ENCODE data around the gene PLTP. TPM values are rescaled to one million over a fixed set of nuclear protein-coding genes. Genes with fewer than 3 reads are reported as not detected.

The PLTP gene
- total RNA-seq, 1 donor from 2014 or later: 96.5 TPM

GRCh38 chr20:45919542-45920399, 7.8 kb upstream of the PLTP start:
- H3K9me3 Mint-ChIP-seq: no peaks in the 10 kb centered on the region

DNA sequence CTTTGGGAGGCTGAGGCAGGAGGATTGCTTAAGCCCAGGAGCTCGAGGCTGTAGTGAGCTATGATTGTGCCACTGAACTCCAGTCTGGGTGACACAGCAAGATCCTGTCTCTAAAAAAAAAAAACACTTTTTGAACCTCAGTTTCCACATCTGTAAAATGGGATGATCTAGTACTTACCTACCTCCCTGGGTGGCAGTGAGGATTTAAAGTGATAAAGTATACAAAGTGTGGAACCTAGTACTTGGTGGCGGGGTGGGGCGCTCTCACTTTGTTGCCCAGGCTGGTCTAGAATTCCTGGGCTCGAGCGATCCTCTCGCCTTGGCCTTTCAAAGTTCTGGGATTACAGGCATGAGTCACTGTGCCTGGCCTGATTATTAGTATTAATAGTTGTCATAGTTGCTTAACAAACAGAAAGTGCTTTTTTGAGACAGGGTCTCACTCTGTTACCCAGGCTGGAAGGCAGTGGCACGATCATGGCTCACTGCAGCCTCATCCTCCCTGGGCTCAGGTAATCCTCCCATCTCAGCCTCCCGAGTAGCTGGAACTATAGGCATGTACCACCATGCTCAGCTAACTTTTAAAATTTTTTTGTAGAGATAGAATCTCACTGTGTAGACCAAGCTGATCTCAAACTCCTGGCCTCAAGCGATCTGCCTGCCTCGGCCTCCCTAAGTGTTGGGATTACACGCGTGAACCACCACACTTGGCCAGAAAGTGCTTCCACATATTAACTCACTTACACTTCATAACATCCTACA, 7.0 kb upstream of the PLTP start:
- no peaks in the 10 kb centered on the region for H3K9me3 Mint-ChIP-seq
- no peak overlapping the region for H3K4me3 Mint-ChIP-seq
- DNase-seq (ENCODE audit: extremely low spot score, unreplicated experiment): no peak
- no peak for TF ChIP-seq CTCF (conservative IDR thresholded peaks at IDR 0.05)
- H3K36me3 Mint-ChIP-seq: no peaks in the 10 kb centered on the region
- H3K4me1 Mint-ChIP-seq (ENCODE audit: unreplicated experiment): peaks cover 18% of the 10 kb centered on the region
- peaks cover 13% of the 10 kb centered on the region for H3K27me3 Mint-ChIP-seq
- H3K27ac Mint-ChIP-seq: no peak overlapping the region

More at GRCh38 chr20:45919542-45920399, 7.8 kb upstream of the PLTP start:
- Mint-ChIP-seq H3K36me3 (no peaks in the 10 kb centered on the region), H3K27me3 (peaks cover 13% of the 10 kb centered on the region), H3K4me3 (no peak overlapping the region), H3K27ac (no peak overlapping the region), H3K4me1 (ENCODE audit: unreplicated experiment) (peaks cover 16% of the 10 kb centered on the region)
- DNase-seq (ENCODE audit: extremely low spot score, unreplicated experiment): no peak
- TF ChIP-seq CTCF (conservative IDR thresholded peaks at IDR 0.05): no peak

DNA sequence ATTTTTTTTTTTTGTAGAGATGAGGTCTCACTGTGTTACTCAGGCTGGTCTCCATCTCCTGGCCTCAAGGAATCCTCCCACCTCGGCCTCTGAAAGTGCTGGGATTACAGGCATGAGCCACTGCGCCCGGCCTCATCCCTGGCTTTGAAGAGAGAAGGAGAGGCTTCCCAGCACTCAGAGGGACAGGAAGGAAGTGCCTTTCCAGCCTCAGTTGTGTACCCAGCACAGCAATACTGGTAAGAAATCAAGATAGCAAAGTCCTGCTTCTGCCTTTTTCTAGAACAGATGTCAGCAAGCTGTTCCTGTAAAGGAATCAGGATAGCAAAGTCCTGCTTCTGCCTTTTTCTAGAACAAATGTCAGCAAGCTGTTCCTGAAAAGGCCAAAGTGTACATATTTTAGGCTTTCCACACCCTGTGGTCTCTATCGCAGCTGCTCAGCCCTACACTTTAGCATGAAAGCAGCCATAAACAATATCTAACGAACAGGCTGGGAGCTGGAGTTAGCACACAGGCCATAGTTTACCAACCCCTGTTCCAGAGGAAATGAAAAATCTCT, 6.3 kb upstream of the PLTP start:
- H3K36me3 Mint-ChIP-seq: no peaks in the 10 kb centered on the region
- no peak for TF ChIP-seq CTCF (conservative IDR thresholded peaks at IDR 0.05)
- no peak for DNase-seq (ENCODE audit: extremely low spot score, unreplicated experiment)
- H3K4me3 Mint-ChIP-seq: no peak overlapping the region
- H3K27me3 Mint-ChIP-seq: peaks cover 13% of the 10 kb centered on the region
- H3K27ac Mint-ChIP-seq: no peak overlapping the region
- peaks cover 18% of the 10 kb centered on the region for H3K4me1 Mint-ChIP-seq (ENCODE audit: unreplicated experiment)
- no peaks in the 10 kb centered on the region for H3K9me3 Mint-ChIP-seq

GRCh38 chr20:45917790-45918141, 5.8 kb upstream of the PLTP start:
- Mint-ChIP-seq H3K9me3 (no peaks in the 10 kb centered on the region), H3K36me3 (no peaks in the 10 kb centered on the region), H3K27ac (no peak overlapping the region), H3K4me1 (ENCODE audit: unreplicated experiment) (peaks cover 18% of the 10 kb centered on the region), H3K27me3 (peaks cover 13% of the 10 kb centered on the region), H3K4me3 (no peak overlapping the region)
- DNase-seq (ENCODE audit: extremely low spot score, unreplicated experiment): no peak
- no peak for TF ChIP-seq CTCF (conservative IDR thresholded peaks at IDR 0.05)

DNA sequence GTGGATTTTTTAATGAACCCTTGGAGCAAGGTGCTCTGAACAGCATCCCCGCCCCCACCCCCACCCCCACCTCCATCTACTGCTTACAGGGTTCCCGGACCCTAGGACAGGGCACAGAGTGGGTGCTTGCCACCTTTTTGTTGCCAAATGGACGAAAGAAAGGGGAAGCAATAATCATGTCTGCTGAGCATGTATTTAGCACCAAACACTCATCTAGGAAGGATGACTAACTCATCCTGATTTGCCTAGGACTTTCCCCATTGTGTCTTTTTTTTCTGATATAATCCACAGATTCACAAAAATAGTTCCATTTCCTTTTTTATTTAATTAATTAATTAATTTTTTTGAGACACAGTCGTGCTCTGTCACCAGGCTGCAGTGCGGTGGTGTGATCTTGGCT, 1.2 kb upstream of the PLTP start:
- peaks cover 7% of the 10 kb centered on the region for H3K36me3 Mint-ChIP-seq
- no peak for DNase-seq (ENCODE audit: extremely low spot score, unreplicated experiment)
- H3K4me3 Mint-ChIP-seq: peak overlapping the region; percentile 65
- no peaks in the 10 kb centered on the region for H3K9me3 Mint-ChIP-seq
- H3K4me1 Mint-ChIP-seq (ENCODE audit: unreplicated experiment): peaks cover 14% of the 10 kb centered on the region
- H3K27me3 Mint-ChIP-seq: no peaks in the 10 kb centered on the region
- no peak overlapping the region for H3K27ac Mint-ChIP-seq
- no peak for TF ChIP-seq CTCF (conservative IDR thresholded peaks at IDR 0.05)

Data from type B pancreatic cell (in vitro differentiated cells).